NCI-H2081 treated with DMSO at 0.1 percent for 48 hours (cell line): ENCODE measurements around the gene DGCR8.

Experiments used
- DNase-seq: peaks from one replicate; lab custom pipeline; 2025; lab: John Stamatoyannopoulos, UW

Gene DGCR8

DNA sequence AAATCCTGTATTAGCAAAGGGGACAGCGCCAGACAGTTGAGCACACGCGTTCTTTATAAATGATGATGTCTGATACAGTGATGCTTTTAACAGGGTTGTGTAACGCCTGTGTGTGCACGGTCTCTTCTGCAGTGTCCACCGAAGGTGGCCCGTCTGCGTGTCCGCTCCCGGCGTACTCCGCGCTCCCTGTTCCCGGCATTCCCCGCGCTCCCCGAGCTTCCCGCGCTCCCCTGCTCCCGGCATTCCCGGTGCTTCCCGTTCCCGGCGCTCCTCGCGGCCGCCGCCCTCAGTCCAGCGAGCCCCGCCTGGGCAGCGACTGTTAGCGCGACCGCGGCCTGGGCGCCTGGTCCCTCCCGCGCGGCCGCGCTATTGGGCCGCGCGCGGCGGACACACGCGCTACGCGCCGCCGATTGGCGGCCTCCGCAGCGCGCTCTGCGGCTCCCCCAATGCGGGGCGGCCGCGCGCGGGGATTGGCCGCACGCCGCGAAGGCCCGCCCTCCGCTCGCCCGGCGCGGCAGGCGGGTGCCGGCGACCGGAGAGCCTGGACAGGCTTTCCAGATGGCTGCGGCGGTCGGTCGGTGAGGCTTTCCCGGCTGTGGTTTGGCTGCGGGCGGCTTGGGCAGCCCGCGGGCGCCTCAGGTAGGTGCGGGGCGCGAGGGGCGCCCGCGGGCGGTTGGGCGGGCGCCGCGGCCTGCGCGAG is at the start of gene DGCR8:
Gene DGCR8 (plus strand): TSS at position 497 of the 700 bp plus-strand sequence. CDS start 5,723 bp downstream, outside the sequence.
- DNase-seq, result peak; percentile 70

DNA sequence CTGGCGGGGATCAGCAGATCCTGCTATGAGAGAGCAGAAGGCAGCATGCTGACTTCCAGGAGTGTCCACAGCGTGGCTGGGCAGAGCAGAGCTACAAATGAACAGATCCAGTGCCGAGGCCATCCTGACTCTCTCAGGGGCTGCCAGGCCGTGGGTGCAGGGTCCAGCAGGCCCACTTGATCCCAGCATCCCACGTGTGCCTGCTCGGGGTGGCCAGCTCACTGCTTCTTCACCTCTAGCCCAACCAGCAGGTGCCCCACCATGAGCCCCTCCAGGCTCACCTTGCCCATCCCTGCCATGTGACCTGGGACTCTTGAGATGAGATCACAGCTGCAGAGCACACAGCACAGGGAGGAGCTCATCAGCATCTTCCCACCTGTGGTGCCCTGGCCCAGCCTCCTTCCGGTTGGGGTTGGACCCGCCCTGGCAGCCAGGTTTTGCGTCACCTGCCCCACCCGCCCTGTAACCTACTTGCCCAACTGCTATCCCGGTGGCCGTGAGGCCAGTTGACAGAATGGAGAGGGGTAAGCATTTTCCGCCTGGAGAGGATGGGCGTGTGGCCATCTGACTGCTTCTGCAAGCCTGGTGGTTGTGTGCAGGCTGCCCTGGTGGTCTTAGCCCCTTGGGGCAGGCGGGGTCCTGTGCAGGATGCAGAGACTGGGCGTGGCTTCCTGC is 48.2 kb upstream of the DGCR8 start:
- DNase-seq, result no peak

DNA sequence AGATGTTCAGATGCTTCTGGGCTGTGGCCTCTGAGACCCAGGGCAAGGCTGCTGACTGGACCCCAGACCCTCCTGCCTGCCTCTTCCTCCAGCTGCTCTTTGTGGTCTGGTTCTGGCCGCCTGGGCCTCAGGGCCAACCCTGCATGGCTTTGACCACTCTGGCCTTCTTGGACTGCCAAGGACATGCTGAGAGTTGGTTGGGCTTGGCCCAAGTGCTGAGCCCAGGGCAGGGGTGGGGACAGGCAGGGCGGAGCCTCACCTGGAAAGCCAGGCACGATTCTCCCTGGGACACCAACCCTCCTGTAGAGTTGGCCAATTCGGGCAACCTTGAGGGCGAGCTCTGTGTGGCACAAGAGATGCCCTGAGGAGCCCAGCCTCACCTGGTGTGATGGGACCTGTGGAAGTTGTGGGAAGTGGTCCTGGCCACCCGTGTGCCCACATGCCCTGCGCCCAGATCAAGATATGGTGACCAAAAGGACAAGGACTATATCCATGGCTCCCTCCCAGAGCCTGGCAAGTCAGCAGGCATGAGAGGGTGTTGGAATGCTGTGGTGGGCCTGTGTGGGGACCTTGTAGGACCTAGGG is 47.5 kb upstream of the DGCR8 start:
- no peak for DNase-seq

DNA sequence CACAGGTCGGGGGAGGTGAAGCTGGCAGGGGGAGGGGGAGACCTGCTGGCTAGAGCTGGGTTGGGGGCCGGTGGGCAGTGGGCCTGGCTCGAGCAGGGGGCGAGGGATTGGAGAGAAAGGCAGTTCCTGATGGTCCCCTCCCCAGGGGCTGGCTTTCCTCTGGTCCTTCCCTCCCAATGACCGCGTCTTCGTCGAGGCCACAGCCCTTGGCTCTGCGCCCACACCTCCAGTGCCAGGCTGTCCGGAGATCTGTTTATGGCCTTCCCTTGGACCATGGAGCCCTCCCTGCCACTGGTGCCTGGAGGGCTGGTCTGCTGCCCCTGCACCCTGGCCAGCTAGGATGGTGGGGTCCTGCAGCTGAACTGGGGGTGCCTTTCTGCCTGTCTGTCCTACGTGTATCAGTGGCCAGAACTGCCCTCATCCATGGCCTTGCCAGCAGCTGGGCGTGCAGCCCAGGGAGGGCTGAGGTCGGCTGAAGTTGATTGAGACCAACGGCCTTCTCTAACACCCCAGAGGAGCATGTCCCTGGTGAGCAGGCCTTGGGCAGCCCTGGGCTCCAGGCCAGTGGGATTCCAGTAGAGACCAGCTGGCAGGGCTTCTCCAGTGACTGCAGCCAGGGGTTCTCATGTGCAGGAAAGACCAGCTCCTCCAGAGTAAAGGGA is 46.9 kb upstream of the DGCR8 start:
- no peak for DNase-seq

DNA sequence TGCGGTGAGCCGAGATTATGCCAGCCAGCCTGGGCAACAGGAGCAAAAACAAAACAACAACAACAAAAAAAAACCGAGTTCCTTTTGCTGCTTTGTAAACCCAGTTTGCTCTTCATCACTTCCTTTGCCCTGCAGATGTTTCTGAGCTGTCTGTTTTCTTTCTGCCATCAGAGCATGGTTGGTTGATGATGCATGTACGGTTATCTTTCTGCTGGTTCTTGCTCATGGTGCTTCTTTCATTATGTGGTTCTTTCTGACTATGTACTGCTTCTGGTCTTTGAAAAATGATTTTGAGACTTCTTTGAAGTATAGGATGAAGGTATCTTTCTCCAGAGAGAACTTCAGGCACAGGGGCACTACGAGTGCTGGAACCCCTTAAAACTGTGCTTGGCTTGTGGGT is 45.9 kb upstream of the DGCR8 start:
- no peak for DNase-seq

DNA sequence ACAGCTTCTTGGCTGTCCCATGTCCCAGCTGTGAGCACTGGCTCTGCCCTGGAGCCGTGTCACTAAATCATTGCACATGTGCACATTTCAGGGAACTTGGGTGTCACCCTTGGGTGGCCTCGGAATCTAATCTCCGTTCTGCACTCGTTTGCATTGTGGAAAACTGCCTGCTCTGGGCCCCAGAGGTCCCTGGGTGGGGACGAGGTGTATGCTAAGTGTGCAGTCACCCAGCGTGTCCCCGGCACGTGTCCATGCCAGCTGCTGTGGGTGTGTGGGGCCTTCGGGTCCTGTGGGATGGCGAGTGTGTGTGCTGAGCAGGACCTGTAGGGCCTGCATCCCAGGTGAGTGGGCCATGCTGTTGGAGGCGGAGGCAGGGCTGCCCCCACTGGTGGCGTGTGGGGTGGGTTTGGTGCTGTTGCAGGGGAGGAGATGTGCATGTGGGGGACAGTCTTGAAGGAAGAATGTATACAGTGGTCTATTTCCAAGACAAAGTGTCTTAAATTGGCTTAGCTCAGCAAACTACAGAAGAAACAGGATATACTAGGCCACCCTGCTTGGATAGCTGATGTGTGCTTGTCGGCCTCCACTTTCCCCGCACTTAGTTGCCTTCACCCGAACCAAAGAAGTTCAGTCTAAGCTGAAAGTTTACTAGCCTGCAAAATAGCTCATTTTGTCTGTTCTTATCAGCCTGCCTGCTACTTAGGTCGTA is 44.5 kb upstream of the DGCR8 start:
- no peak for DNase-seq

DNA sequence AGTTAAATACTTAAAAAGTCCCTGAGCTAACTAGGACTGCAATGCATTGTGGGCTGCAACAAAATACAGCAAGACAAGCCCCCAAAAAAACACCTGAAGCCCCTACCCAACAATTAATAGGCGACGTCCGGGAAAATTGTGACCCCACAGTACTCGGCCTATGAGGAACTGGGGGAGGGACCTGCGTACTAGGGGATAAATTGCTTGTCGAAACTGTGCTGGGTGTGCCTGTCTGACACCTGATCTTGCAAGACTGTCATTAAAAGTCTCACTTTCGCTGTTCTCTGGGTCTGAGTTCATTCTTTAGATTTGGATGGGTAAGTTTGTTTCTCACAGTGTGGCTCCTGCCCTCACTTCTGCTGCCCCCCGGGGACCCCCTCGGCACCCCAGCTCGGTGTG is 44.0 kb upstream of the DGCR8 start:
- no peak for DNase-seq

DNA sequence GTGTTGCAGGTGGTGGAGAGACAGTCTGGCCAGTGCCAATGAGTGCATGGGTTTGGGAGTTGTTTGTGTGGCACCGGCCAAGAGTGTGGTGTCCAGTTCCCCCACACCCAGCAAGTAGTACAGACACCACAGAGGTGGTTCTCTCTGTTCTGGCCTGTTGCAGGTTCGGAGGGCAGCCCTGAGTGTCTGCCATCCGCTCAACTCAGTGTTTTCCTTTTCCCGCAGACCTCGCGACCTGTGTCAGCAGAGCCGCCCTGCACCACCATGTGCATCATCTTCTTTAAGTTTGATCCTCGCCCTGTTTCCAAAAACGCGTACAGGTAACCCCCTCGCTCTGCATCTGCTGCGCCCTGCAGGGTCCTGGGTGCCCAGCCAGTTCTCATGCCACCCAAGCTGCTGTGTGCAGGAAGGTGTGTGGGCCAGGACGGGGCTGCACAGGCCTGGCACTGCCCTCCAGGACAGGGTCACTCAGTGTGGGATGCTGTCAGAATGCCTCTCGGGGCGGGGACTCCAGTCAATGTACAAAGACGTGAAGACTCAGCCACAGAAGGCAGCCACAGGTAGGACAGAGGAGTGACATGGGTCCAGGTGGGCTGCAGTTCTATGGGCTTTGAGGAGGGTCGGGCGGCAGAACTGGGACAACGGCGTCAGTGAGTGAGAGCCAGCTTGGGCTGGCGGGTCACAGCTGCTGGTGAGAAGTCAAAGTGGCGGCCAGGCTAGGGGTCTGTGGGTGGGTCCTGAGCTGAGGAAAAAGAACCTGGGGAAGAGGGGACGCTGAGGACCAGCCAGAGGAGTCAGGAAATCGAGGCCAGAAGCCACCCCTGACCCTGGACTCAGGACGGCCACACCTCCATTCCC is 43.3 kb upstream of the DGCR8 start:
- DNase-seq, result no peak

DNA sequence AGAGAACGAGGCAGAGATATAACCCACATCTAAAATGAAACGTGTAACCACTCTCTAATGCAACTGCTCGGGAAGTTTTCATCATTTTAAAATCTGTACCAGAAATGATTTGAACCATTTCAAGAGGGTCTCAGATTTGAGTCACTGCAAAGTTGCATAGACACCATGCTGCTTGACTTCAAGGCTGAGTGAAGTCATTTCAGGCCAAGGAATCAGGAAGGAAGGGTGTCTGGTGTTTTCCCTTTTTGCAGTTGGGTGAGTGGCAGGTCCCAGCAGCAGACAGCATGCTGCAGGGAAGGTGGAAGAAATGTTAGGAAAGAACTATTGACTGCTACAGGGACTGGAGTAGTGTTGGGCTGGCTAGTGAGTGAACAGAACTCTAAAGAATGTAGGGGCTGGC is 42.6 kb upstream of the DGCR8 start:
- no peak for DNase-seq

DNA sequence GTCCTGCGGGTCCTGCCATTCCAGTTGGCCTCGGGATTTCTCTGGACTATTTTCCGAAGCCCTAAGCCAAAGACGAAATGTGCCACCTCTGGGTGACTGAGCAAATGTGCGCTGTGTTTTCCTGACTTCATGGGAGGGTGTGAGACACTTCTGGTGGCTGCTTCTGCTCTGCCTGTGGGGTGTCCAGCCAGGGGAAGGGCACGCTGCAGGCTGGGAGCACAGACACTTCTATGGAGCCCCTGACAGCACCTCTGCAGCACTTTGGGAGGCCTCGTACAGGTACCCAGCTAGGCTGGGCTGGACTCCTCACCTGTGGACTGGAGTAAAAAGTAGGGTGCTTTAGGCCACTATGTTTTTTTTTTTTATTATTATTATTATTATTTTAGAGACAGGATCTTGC is 41.5 kb upstream of the DGCR8 start:
- DNase-seq, result no peak

DNA sequence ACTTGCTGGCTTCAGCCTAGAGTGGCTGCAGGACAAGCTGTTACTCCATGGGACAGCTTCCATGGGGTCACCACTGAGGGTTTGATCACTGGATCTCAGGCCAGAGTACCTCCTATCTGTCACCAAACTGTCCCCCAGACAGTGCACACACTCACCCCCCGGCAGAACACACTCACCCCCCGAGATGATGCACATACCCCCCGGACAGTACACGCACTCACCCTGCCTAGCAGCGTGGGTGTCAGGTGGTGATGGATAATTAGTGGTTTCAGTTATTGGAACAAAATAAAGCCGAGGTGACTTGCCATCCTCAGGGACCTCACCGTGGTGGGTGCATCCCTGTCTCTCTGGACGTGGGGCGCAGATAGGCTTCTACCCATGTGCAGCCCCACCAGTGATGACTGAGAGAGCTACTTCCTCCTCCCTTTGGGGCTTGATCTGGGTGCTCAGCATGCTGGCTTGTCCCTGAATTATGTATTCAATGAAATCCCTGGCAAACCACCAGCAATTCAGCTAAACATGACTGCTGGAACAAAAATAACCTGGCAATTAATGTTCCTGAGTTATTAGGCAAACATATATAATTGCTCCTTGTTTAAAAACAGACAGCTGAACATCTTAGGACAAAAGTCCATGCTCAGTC is 40.2 kb upstream of the DGCR8 start:
- no peak for DNase-seq

DNA sequence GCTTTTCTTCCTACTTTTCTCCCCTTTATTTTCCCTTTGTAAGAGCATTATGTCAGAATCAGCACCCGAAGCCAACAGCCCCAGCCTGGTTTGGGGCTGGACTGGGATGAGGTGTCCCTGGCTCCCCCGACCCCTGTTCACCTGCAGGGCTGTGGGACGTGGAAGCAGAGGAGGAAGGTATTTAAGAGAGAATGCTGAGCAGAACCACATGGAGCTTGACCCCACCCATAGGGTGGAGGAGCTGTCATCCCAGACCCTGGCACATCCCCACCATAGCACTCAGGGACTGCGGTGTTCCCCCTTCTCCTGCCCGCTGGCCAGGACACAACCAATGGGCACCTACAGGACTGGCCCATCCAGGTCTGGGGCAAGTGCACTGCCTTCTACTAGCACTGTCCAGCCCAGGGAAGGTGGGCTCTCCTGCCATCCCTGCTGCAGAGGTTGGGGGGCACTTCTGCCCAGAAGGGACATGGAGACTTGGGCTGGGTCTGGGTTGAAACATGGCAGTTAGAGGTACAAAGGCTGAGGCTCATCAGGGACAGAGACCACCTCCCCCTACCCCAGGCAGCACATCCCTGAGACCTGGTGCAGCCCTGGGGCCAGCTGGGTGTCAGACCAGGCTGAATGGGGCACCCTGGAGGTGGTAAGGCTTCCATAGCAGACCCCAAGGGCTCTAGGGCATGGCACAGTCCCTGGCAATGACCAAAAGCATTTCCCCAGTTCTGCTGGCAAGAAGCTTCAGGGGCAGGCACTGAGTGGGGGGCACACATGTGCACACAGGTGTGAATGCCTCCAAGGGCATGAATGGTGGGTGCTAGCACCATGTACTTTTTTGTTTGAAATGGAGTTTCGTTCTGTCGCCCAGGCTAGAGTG is 39.5 kb upstream of the DGCR8 start:
- no peak for DNase-seq

DNA sequence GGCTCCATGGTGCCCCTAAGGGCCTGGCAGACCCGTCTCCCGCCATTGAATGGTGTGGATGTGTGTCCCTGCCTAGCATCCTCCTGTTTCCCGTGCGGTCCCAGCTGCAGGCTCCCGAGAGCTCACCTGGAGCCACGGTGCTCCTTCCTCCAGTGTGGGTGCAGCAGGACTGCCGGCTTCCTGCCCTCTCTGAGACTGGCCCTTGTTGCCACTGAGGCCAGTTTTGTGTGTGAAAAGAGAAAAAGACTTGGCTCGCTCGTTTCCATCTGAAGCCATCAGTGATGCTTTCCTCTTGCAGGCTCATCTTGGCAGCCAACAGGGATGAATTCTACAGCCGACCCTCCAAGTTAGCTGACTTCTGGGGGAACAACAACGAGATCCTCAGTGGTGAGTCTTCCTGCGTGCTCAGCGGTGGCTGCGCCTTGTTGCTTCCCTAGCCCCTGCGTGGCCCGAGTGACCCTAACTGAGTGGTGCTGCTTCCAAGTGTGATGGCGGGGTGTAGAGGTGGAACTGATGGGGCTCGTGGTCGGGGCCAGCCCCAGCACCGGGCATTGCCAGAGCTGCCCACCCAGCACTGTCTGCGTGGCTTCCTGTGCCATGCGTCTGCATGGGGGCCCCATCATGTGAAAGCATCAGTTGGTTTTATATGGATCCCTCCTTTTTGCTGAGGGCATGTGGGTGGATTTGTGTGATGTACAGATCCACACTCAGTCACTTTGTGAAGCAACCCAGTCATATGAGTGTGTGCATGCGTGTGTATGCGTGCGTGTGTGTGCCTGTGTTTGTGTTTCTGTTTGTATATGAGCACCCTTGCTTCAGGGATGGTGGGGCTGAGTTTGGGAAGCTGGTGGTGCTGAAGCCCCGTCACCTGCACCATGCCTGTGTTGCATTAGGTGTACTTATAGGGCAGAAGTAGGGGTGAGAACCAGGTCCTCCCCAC is 36.7 kb upstream of the DGCR8 start:
- no peak for DNase-seq

DNA sequence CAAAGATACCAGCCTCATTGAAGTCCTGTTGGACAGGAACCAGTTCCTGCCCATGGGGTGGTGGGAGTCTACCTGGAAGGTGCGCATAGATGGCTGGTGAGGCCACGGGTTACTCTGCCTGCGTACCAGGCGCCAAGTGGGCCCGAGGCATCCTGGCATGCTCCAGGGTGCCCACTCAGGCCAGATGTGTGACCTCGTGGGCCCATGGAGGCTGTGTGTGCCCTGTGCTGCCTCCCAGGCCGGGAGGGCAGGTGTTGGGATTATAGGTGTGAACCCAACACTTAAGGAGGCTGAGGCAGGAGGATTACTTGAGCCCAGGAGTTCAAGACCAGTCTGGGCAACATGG is 36.1 kb upstream of the DGCR8 start:
- no peak for DNase-seq

DNA sequence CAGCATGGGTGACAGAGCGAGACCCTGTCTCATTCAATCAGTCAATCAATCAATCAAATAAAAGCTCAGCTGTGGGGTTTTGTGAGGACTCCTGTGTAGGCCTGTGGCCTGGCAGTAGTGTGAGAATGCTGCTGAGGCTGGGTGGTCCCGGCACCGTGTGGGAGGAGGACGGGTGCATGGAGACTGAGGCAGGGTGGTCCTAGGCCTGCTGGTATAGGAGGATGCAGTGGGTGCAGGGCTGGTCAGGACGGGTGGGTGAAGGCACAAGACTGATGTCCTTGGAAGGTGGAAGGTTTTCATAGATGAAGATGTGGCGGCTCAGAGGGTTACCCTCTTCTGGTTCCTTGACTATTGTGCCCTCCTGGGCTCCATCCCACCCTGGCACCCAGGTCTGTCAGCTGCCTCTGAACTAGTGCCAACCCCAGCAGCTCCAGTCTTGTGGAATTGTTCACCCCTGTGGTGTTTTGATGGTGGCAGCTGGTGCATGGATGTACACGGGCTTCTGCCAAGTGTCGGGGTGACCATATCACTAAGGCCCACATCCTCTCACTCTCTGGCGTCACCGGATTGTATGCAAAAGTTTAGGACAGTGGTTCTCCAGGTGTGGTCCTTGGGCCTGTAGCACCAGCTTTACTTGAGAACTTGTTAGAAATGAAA is 35.4 kb upstream of the DGCR8 start:
- no peak for DNase-seq

DNA sequence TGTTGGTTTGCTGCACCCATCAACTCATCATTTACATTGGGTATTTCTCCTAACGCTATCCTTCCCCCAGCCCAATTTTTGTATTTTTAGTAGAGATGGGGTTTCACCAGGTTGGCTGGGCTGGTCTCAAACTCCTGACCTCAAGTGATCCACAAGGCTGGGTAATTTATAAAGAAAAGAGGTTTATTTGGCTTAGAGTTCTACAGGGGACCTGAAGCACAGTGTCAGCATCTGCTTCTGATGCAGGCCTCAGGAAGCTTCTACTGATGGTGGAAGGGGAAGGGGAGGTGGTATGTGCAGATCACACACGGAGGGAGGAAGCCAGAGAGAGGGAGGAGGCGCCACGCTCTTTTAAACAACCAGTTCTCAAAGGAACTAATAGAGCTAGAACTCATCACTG is 33.3 kb upstream of the DGCR8 start:
- no peak for DNase-seq

DNA sequence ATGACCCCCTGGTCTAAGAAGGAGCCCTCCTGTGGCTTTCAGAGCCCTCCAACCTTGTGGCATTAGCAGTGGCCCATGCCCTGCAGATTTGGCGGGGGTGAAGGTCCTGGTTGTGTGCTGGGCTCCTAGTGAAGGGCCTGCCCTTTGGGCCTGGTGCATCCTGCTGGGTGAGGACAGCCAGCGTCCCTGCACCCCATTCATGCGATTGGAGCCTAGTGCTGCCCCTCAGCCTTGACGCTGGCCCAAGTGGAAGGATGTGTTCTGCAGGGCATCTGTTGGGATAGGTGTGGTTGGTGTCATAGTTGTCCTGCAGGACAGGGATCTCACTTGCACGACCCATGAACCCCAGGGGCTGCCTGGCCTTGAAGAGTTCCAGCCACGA is 28.1 kb upstream of the DGCR8 start:
- DNase-seq, result no peak
